CD8-positive, alpha-beta memory T cell (primary cell): ENCODE measurements around the gene BOK. TPM values are rescaled to one million over a fixed set of nuclear protein-coding genes. Genes with fewer than 3 reads are reported as not detected.
"Not testable (repeated sequence)": the region's sequence is repeated elsewhere in the genome, so short reads cannot be mapped to it uniquely, and the experiment has no call there.

Source experiments
- CTCF ChIA-PET: fragments of 350-600 bp; sonication (Branson Sonifier 250); formaldehyde crosslinking; loops from one replicate; lab custom pipeline; 2021; ENCODE audit warnings: antibody characterized with exemption; lab: Charles Lee
- POLR2A ChIA-PET: fragments of 350-600 bp; sonication (Branson Sonifier 250); formaldehyde crosslinking; loops from one replicate; lab custom pipeline; 2021; ENCODE audit warnings: antibody characterized with exemption; lab: Charles Lee
- DNase-seq, 5 donors: peaks; one replicate each; pipeline versions ENCODE4 v3.0.0 to v3.0.0-alpha.2; 2020 to 2022; ENCODE audit warnings: mixed read lengths in 1 of 5
- H3K27ac ChIP-seq: one replicate; pipeline ENCODE4 v1.7.0; 2013; ENCODE audit warnings: low read depth, mild to moderate bottlenecking, low read length, moderate library complexity
- H3K27me3 ChIP-seq: 2 replicates; pipeline ENCODE4 v1.7.0; 2013; ENCODE audit warnings: low read length, mild to moderate bottlenecking; ENCODE audit not compliant: insufficient read depth, poor library complexity, severe bottlenecking
- H3K36me3 ChIP-seq: 2 replicates; pipeline ENCODE4 v1.7.0; 2013; ENCODE audit warnings: mild to moderate bottlenecking, low read length, moderate library complexity; ENCODE audit not compliant: insufficient read depth
- H3K4me1 ChIP-seq: 2 replicates; pipeline ENCODE4 v1.7.0; 2013; ENCODE audit warnings: mild to moderate bottlenecking, low read length, moderate library complexity; ENCODE audit not compliant: insufficient read depth
- H3K4me3 ChIP-seq: 2 replicates; pipeline ENCODE4 v1.7.0; 2013; ENCODE audit warnings: mild to moderate bottlenecking, low read length
- H3K9me3 ChIP-seq: 2 replicates; pipeline ENCODE4 v1.7.0; 2013; ENCODE audit warnings: mild to moderate bottlenecking, low read length
- H3K27ac Mint-ChIP-seq, 8 donors: one replicate each; pipeline ENCODE4 v1.8.0; 2020 to 2021; ENCODE audit warnings: mixed read lengths in 8 of 8, mild to moderate bottlenecking in 6 of 8, inconsistent platforms in 3 of 8, moderate library complexity in 3 of 8
- H3K27me3 Mint-ChIP-seq, 2 donors: one replicate each; pipeline ENCODE4 v1.8.0; 2020 to 2021; ENCODE audit warnings: mixed read lengths in 2 of 2, mild to moderate bottlenecking in 1 of 2, moderate library complexity in 1 of 2
- H3K36me3 Mint-ChIP-seq, 3 donors: one replicate each; pipeline ENCODE4 v1.8.0; 2020 to 2021; ENCODE audit warnings: mixed read lengths in 3 of 3, inconsistent platforms in 1 of 3, mild to moderate bottlenecking in 1 of 3
- H3K4me1 Mint-ChIP-seq, 3 donors: one replicate each; pipeline ENCODE4 v1.8.0; 2020 to 2021; ENCODE audit warnings: mixed read lengths in 3 of 3, inconsistent platforms in 1 of 3, mild to moderate bottlenecking in 1 of 3
- H3K4me3 Mint-ChIP-seq, 7 donors: one replicate each; pipeline ENCODE4 v1.8.0; 2020 to 2021; ENCODE audit warnings: mixed read lengths in 7 of 7, mild to moderate bottlenecking in 6 of 7, moderate library complexity in 4 of 7, inconsistent platforms in 2 of 7
- H3K9me3 Mint-ChIP-seq, 5 donors: one replicate each; pipeline ENCODE4 v1.8.0; 2020 to 2022; ENCODE audit warnings: mixed read lengths in 5 of 5, mild to moderate bottlenecking in 3 of 5, moderate library complexity in 2 of 5, inconsistent platforms in 1 of 5
- polyA plus RNA-seq: library from polyadenylated mRNA; unstranded; fragments of 300-500 nt; fragmentation: Illumina TruSeq; gene quantifications from one replicate; pipeline ENCODE4 v1.2.3, GENCODE V29; 2021
- total RNA-seq, 2 experiments: library from RNA; stranded (reverse); gene quantifications; one replicate each; pipeline ENCODE4 v1.2.3, GENCODE V29; 2021

BOK gene
- total and polyA plus RNA-seq, 3 experiments from 2014 or later: not detected

DNA sequence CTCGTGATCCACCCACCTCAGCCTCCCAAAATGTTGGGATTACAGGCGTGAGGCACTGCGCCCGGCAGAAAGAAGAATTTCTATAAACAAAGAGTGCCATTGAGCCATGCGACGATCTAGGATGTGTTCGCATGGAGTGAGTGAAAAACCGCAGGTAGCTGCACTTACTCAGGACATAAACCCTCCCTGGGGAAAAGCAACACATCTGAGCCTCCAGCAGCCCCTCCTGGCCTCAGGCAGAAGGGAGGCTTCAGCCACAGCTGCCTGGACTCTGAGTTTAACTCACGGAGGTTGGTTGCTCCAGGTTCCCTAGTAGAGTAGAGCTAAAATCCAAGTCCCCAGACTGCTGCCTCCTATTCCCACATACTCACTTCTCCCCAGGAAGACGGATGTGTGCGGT is 38.9 kb upstream of the BOK start:
- Mint-ChIP-seq H3K27me3 (peaks cover 12 to 15% of the 10 kb centered on the region in 2 donors), H3K9me3 (no peaks in the 10 kb centered on the region), H3K4me1 (peaks cover 0 to 4% (median 4%) of the 10 kb centered on the region in 3 donors), H3K27ac (no peak overlapping the region), H3K36me3 (no peaks in the 10 kb centered on the region), H3K4me3 (no peak overlapping the region)
- H3K9me3 ChIP-seq: no peaks in the 10 kb centered on the region
- H3K27me3 ChIP-seq: no peaks in the 10 kb centered on the region
- no peaks in the 10 kb centered on the region for H3K36me3 ChIP-seq
- CTCF ChIA-PET: no interaction called here
- DNase-seq: no peak
- H3K4me3 ChIP-seq: no peak overlapping the region
- H3K4me1 ChIP-seq: no peaks in the 10 kb centered on the region
- no peak overlapping the region for H3K27ac ChIP-seq
- POLR2A ChIA-PET: no interaction called here

DNA sequence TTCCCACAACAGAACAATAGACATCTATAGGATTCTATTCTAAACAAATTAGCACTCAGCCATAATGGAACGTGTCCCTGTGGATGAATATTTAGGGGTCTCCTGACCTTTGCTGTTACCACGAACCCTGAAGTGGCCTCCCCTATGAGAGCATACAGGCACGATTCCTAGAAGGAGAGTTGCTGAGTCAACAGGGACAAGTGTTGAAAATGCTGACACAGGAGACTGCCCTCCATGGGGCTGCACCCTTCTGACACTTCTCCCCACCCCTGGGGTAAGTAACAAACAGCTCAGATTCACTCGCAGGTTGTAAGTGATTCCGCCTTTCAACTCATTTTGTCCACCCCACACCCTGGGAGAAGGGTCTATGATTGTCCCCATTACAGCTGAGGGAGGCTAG is 36.1 kb upstream of the BOK start:
- Histone ChIP-seq H3K9me3 (no peaks in the 10 kb centered on the region), H3K36me3 (no peaks in the 10 kb centered on the region), H3K4me1 (no peaks in the 10 kb centered on the region), H3K27me3 (no peaks in the 10 kb centered on the region), H3K4me3 (no peak overlapping the region), H3K27ac (no peak overlapping the region)
- Mint-ChIP-seq H3K36me3 (peaks cover 0 to 8% (median 0%) of the 10 kb centered on the region in 3 donors), H3K9me3 (peaks cover 4 to 7% (median 5%) of the 10 kb centered on the region in 5 donors), H3K4me1 (no peaks in the 10 kb centered on the region), H3K27me3 (peaks cover 12 to 15% of the 10 kb centered on the region in 2 donors), H3K4me3 (peak overlapping the region in 1 of 7 donors; percentile 63), H3K27ac (no peak overlapping the region)
- POLR2A ChIA-PET: no interaction called here
- DNase-seq: no peak
- CTCF ChIA-PET: no interaction called here

DNA sequence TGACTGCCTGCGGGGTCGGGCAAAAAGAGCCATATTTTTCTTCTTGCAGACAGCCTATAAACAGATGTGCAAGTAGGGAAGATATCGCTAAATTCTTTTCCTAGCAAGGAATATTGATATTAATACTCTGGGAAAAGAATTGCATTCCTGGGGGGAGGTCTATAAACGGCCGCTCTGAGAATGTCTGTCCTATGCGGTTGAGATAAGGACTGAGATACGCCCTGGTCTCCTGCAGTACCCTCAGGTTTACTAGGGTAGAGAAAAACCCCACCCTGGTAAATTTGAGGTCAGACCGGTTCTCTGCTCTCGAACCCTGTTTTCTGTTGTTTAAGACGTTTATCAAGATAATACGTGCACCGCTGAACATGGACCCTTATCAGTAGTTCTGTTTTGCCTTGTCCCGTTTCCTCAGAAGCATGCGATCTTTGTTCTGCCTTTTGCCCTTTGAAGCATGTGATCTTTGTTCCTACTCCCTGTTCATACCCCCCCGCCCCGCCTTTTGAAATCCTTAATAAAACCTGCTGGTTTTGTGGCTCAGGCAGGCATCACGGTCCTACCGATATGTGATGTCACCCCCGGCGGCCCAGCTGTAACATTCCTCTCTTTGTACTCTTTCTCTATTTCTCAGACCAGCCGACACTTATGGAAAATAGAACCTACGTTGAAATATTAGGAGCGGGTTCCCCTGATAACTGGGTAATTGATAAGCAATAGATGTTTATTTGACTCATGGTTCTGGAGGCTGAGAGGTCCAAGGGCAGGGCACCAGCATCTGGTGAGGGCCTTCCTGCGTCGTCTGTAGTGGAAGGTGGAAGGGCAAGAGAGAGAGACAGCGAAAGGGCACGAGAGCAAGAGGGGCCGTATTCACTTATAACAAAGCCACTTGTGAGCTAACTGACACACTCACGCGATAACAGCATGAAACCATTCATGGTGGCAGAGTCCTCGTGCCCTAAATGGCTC is 32.4 kb upstream of the BOK start:
- CTCF ChIA-PET, H3K27me3 ChIP-seq, H3K4me3 Mint-ChIP-seq, H3K36me3 Mint-ChIP-seq, H3K36me3 ChIP-seq, DNase-seq, H3K9me3 Mint-ChIP-seq, H3K4me3 ChIP-seq, H3K27ac ChIP-seq, H3K4me1 Mint-ChIP-seq, H3K9me3 ChIP-seq, H3K4me1 ChIP-seq: not testable (repeated sequence)
- Mint-ChIP-seq H3K27me3 (peaks cover 6 to 12% of the 10 kb centered on the region in 2 donors), H3K27ac (peak overlapping the region in 1 of 8 donors; percentile 38)
- POLR2A ChIA-PET: interaction anchor here (0.6 kb wide), 1 partner anchor 958 kb away, joined by 3 read pairs; the partner anchor contains the start of gene RNPEPL1

DNA sequence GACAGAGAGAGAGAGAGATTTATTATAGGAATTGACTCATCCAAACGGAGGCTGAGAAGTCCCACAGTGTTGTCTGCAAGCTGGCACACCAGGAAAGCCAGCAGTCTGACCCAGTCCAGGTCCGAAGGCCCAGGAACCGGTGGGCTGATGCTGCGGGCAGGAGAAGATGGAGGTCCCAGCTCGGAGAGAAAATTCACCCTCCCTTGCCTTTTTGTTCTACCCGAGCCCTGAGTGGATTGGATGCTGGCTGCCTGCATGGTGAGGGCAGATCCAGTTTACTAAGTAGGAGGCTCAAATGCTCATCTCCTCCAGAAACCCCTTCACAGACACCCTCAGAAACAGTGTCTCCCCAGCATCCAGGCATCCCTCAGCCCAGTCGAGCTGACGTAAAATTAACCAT is 28.0 kb upstream of the BOK start:
- Histone ChIP-seq H3K9me3 (no peaks in the 10 kb centered on the region), H3K27ac (no peak overlapping the region), H3K4me1 (no peaks in the 10 kb centered on the region), H3K4me3 (no peak overlapping the region), H3K36me3 (no peaks in the 10 kb centered on the region), H3K27me3 (no peaks in the 10 kb centered on the region)
- no peak for DNase-seq
- Mint-ChIP-seq H3K27ac (no peak overlapping the region), H3K4me3 (no peak overlapping the region), H3K27me3 (peaks cover 0 to 8% of the 10 kb centered on the region in 2 donors), H3K9me3 (peaks cover 4 to 7% (median 5%) of the 10 kb centered on the region in 5 donors), H3K36me3 (peaks cover 0 to 8% (median 0%) of the 10 kb centered on the region in 3 donors), H3K4me1 (no peaks in the 10 kb centered on the region)
- CTCF ChIA-PET: no interaction called here
- POLR2A ChIA-PET: no interaction called here

DNA sequence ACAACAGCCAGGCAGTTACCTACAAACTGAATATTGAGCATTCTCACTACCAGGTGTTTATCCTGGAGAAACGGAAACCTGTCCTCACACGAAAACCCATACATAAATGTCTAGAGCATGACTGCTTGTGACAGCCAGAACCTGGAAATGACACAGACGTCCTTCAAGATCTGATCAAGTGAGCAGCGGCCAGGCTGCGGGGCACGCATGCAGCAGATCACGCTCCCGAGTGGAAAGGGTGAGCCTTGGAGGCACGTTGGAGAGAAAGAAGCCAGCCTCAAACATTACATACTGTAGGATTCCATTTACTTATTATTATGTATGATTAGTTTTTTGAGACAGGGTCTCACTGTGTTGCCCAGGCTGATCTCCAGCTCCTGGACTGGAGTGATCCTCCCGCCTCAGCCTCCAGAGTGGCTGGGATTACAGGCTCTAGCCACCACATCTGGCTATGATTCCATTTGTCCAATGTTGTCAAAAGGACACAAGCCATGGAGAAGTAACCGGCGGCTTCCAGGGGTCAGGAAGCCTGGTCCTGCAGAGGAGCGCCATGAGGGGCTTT is 27.3 kb upstream of the BOK start:
- Histone ChIP-seq H3K4me3 (no peak overlapping the region), H3K4me1 (no peaks in the 10 kb centered on the region), H3K36me3 (no peaks in the 10 kb centered on the region), H3K27me3 (no peaks in the 10 kb centered on the region), H3K27ac (no peak overlapping the region), H3K9me3 (no peaks in the 10 kb centered on the region)
- H3K36me3 Mint-ChIP-seq: peaks cover 0 to 4% (median 0%) of the 10 kb centered on the region in 3 donors
- no peaks in the 10 kb centered on the region for H3K4me1 Mint-ChIP-seq
- CTCF ChIA-PET: no interaction called here
- H3K27ac Mint-ChIP-seq: no peak overlapping the region
- POLR2A ChIA-PET: no interaction called here
- peaks cover 0 to 8% of the 10 kb centered on the region in 2 donors for H3K27me3 Mint-ChIP-seq
- H3K4me3 Mint-ChIP-seq: no peak overlapping the region
- no peak for DNase-seq
- H3K9me3 Mint-ChIP-seq: peaks cover 2 to 4% (median 2%) of the 10 kb centered on the region in 5 donors

DNA sequence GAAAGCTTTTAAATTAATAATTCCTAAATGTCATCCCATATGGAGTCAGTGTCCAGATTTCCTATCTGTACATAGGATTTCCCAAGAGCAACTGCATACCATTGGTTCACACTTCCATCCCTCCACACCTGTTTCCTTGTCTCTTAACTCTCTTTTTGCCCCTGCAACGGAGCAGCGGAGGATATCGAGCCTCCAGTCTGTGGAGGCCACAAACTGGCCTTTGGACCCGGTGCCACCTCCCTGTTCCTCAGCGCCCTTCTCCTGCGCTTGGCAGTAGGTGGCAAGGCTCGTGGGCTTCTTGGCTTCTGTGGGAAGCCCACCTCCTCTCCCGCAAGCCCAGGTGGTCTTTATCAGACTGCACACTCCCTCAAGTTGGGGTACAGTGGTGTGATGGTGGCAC is 26.4 kb upstream of the BOK start:
- Mint-ChIP-seq H3K36me3 (no peaks in the 10 kb centered on the region), H3K4me3 (no peak overlapping the region), H3K9me3 (no peaks in the 10 kb centered on the region), H3K27ac (no peak overlapping the region), H3K4me1 (no peaks in the 10 kb centered on the region), H3K27me3 (peaks cover 0 to 12% of the 10 kb centered on the region in 2 donors)
- Histone ChIP-seq H3K36me3 (no peaks in the 10 kb centered on the region), H3K9me3 (no peaks in the 10 kb centered on the region), H3K27me3 (no peaks in the 10 kb centered on the region), H3K27ac (no peak overlapping the region), H3K4me3 (no peak overlapping the region), H3K4me1 (no peaks in the 10 kb centered on the region)
- CTCF ChIA-PET: no interaction called here
- DNase-seq: peak in 1 of 5 donors; percentile 6
- POLR2A ChIA-PET: no interaction called here

DNA sequence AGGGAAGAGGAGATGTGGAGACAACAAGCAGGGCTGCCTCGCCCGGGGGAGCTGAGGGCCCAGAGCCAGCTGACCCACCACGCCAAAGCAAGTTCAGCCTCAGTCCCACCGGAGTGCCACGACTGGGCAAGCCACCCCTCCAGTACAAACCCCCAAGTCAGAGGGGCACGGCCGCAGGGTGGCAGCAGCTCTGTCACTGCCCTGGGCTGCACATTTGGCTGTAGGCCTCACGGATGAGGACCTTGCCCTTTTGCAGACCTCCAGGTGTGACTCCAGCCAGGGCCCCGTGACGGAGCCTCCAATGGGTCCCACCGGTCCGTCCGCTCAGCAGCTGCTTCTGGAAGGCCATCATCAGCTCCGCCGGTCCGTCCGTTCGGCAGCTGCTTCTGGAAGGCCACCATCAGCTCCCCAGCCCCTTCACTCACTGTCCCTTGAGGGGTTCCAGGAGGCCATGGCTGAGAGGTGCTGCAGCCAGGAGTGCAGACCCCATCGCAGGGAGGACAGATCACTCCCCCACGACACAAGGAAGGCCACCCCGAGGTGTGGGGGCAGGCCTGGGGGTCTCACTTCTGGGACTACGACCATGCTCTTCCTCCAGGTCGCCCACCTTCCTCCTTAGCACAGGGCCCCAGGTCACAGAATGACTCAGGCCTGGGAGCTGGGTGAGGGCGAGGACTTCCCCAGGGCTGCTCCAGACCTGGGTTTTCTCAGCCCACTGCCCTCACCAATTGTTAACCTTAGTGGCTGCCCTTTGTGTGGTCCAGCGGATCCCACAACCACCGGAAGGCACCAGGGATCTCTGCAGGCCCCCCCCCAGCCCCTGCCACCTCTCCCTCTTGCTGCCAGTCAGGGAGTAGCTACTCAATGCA is 25.6 kb upstream of the BOK start:
- Mint-ChIP-seq H3K4me3 (peak overlapping the region in 1 of 7 donors; percentile 37), H3K27me3 (peaks cover 0 to 15% of the 10 kb centered on the region in 2 donors), H3K36me3 (no peaks in the 10 kb centered on the region), H3K9me3 (no peaks in the 10 kb centered on the region), H3K4me1 (no peaks in the 10 kb centered on the region), H3K27ac (no peak overlapping the region)
- H3K27ac ChIP-seq: no peak overlapping the region
- H3K4me3 ChIP-seq: no peak overlapping the region
- H3K36me3 ChIP-seq: no peaks in the 10 kb centered on the region
- CTCF ChIA-PET: no interaction called here
- DNase-seq: peak in 1 of 5 donors; percentile 20
- no peaks in the 10 kb centered on the region for H3K4me1 ChIP-seq
- H3K9me3 ChIP-seq: no peaks in the 10 kb centered on the region
- H3K27me3 ChIP-seq: no peaks in the 10 kb centered on the region
- POLR2A ChIA-PET: no interaction called here
